Mesothelial cell of epicardium (in vitro differentiated cells): ENCODE measurements around the gene TTLL11. TPM values are rescaled to one million over a fixed set of nuclear protein-coding genes. Genes with fewer than 3 reads are reported as not detected.

Experiments used
- DNase-seq, 2 experiments: peaks; one replicate each; pipeline ENCODE4 v3.0.0; 2021; ENCODE audit warnings: low spot score in 2 of 2; ENCODE audit not compliant: unreplicated experiment in 2 of 2
- H3K27ac Mint-ChIP-seq: 2 replicates; pipeline ENCODE4 v1.8.0; 2021; ENCODE audit warnings: mixed read lengths
- H3K27me3 Mint-ChIP-seq: 2 replicates; pipeline ENCODE4 v1.8.0; 2021; ENCODE audit warnings: low read depth, mixed read lengths
- H3K36me3 Mint-ChIP-seq: 2 replicates; pipeline ENCODE4 v1.8.0; 2021; ENCODE audit warnings: mixed read lengths
- H3K4me1 Mint-ChIP-seq: 2 replicates; pipeline ENCODE4 v1.8.0; 2021; ENCODE audit warnings: mixed read lengths
- H3K4me3 Mint-ChIP-seq: 2 replicates; pipeline ENCODE4 v1.8.0; 2021; ENCODE audit warnings: mild to moderate bottlenecking, moderate library complexity, mixed read lengths
- H3K9me3 Mint-ChIP-seq: 2 replicates; pipeline ENCODE4 v1.8.0; 2021; ENCODE audit warnings: mixed read lengths
- total RNA-seq: library from RNA; stranded (reverse); gene quantifications from 3 replicates; pipeline ENCODE4 v1.2.1, GENCODE V29; 2021
- TF ChIP-seq, protein P1 (sequence below): fragments of 200-600 bp; sonication (generic); IDR thresholded peaks from one replicate; pipeline ENCODE4 v1.5.0; 2021; ENCODE audit warnings: antibody characterized with exemption; ENCODE audit not compliant: unreplicated experiment

The TTLL11 gene
- total RNA-seq, 1 donor from 2014 or later = 4.8 TPM

DNA sequence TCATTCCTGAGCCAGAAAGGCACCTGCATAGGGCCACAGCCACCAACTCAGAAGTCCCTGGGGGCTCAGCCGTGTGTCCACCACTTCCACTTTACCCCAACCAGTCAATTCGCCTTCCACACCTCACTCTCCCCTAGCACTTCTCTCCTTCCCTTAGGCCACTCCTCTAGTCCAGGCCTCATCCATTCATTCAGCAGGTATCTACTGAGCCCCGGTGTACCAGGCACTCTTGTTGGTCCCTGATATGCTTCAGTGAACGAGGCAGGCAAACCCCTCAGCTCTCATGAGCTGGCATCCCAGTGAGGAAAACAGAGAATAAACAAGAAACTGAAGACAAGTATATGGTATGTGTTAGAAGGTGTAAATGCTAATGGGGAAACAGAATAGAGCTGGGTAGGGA is 37.7 kb upstream of the TTLL11 start:
- H3K4me1 Mint-ChIP-seq = peaks cover 22% of the 10 kb centered on the region

DNA sequence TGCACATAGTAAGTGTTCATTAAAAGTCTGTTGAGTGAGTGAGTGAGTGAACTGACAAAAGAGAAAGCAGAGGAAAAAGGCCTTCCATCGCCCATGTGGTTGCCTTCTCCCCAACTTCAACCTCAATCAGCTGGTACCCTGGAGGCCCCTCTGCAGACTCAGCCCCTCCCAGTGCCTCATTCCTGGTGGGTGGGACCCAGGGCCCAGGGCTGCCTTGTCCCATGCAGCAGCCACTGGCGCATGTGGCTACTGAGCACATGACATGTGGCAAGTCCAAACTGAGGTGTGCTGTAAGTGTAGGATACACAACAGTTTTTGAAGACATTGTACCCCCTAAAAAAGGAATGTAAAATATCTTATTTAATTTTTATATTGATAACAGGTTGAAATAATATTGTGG is 36.9 kb upstream of the TTLL11 start:
- no peak for DNase-seq
- Mint-ChIP-seq H3K9me3 (no peaks in the 10 kb centered on the region), H3K36me3 (no peaks in the 10 kb centered on the region), H3K4me1 (peaks cover 28% of the 10 kb centered on the region), H3K27ac (no peak overlapping the region), H3K4me3 (no peak overlapping the region), H3K27me3 (peaks cover 53% of the 10 kb centered on the region)
- TF ChIP-seq, protein P1, sequence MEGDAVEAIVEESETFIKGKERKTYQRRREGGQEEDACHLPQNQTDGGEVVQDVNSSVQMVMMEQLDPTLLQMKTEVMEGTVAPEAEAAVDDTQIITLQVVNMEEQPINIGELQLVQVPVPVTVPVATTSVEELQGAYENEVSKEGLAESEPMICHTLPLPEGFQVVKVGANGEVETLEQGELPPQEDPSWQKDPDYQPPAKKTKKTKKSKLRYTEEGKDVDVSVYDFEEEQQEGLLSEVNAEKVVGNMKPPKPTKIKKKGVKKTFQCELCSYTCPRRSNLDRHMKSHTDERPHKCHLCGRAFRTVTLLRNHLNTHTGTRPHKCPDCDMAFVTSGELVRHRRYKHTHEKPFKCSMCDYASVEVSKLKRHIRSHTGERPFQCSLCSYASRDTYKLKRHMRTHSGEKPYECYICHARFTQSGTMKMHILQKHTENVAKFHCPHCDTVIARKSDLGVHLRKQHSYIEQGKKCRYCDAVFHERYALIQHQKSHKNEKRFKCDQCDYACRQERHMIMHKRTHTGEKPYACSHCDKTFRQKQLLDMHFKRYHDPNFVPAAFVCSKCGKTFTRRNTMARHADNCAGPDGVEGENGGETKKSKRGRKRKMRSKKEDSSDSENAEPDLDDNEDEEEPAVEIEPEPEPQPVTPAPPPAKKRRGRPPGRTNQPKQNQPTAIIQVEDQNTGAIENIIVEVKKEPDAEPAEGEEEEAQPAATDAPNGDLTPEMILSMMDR = no peak

More for the DNA sequence above, 37.7 kb upstream of the TTLL11 start:
- H3K36me3 Mint-ChIP-seq = no peaks in the 10 kb centered on the region
- H3K9me3 Mint-ChIP-seq = no peaks in the 10 kb centered on the region
- DNase-seq = no peak
- peaks cover 44% of the 10 kb centered on the region for H3K27me3 Mint-ChIP-seq
- H3K27ac Mint-ChIP-seq = no peak overlapping the region
- H3K4me3 Mint-ChIP-seq = no peak overlapping the region
- TF ChIP-seq, protein P1 = no peak

DNA sequence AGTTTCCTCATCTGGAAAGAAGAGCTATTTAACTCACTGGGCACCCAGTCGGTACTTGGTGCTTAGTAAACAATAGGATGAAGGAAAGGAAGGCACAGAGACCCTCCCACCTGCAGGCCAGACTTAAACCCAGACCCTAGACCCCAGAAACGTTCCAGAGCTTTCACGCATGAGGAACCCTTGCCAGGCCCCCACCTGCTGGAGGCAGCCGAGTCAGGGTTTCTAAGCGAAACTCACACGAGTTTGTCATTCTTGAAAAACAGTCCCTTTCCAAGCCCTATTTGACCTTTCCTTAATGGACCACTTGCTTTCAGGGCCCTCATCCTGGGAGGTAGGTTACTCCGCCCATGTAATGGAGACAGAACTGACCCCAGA is 35.8 kb upstream of the TTLL11 start:
- no peaks in the 10 kb centered on the region for H3K36me3 Mint-ChIP-seq
- H3K27me3 Mint-ChIP-seq = peaks cover 58% of the 10 kb centered on the region
- no peaks in the 10 kb centered on the region for H3K9me3 Mint-ChIP-seq
- H3K4me1 Mint-ChIP-seq = peaks cover 28% of the 10 kb centered on the region
- no peak overlapping the region for H3K4me3 Mint-ChIP-seq
- DNase-seq = no peak
- no peak overlapping the region for H3K27ac Mint-ChIP-seq
- TF ChIP-seq, protein P1 = no peak

DNA sequence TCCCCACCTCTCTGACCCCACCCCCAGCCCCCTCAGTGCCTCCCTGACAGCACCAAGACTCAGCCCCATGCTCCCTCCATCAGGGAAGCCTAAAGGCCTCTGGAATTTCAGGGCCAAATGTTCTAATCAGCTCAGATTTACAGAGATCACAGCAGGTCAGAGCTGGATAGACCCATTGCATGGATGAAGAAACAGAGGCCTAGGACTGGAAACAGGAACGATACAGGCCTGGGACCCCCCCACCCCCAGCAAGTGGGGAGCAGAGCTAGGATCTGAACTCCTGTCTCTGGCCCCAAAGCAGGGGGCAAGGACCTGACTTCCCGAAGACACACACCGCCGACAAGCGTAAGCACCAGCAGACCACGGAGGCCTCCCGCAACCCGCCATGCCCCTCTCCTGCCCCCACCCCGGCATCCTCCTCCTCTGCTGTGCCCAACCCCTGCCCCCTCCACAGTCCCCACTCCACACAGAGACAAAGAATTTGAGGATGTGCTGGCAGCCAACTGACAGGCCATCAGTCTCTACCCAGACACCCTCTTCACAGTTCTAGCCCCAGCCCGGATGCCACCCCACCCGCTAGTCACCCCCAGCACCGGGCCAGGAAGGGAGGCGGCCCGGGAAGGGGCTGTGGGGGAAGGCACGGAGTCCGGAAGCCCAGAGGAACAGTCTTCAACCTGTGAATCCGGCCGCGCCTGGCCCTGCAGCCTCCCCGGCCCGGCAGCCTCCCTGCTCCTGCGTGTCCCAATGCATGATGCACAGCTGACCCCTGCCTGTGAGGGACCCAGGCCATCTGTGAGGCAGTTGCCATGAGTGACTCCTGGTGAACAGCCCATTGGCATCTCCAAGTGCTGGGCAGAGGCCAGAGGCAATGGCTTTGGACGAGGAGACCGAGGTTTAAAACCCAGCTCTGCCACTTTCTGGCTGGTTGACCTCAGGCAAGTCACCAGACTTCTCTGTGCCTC is 35.2 kb upstream of the TTLL11 start:
- peaks cover 56% of the 10 kb centered on the region for H3K27me3 Mint-ChIP-seq
- H3K36me3 Mint-ChIP-seq = no peaks in the 10 kb centered on the region
- peaks cover 28% of the 10 kb centered on the region for H3K4me1 Mint-ChIP-seq
- no peak overlapping the region for H3K4me3 Mint-ChIP-seq
- no peaks in the 10 kb centered on the region for H3K9me3 Mint-ChIP-seq
- TF ChIP-seq, protein P1 = no peak
- DNase-seq = no peak
- no peak overlapping the region for H3K27ac Mint-ChIP-seq

DNA sequence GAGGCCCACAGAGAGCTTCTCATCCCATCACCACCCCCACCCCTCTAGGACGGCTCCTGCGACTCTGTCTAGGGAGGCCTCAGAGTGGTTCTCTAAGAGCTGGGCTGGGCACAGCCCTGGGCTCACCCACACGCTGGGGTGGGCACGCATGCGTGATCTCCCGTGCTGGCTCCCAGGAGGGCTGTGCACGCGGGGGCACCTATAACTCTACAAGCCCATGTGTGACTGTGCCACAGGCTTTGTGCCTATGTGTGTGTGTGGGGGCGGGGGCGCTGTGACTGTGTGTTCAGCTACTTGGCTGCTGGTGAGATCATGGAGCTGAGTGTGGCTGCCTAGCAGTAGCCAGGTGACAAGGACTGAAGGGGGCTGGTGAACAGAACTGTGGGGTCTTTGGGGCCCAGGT is 34.3 kb upstream of the TTLL11 start:
- no peak for DNase-seq
- TF ChIP-seq, protein P1 = no peak
- no peak overlapping the region for H3K27ac Mint-ChIP-seq

More for the DNA sequence above, 34.3 kb upstream of the TTLL11 start:
- Mint-ChIP-seq H3K4me3 (peak overlapping the region; percentile 34), H3K9me3 (no peaks in the 10 kb centered on the region), H3K4me1 (peaks cover 28% of the 10 kb centered on the region), H3K27me3 (peaks cover 56% of the 10 kb centered on the region), H3K36me3 (no peaks in the 10 kb centered on the region)
